NCI-H2081 treated with DMSO at 0.1 percent for 48 hours (cell line): Measurements from ENCODE around the gene SLC9A4.

Experiments
- DNase-seq: peaks from one replicate; lab custom pipeline; 2025; lab: John Stamatoyannopoulos, UW

SLC9A4 gene

DNA sequence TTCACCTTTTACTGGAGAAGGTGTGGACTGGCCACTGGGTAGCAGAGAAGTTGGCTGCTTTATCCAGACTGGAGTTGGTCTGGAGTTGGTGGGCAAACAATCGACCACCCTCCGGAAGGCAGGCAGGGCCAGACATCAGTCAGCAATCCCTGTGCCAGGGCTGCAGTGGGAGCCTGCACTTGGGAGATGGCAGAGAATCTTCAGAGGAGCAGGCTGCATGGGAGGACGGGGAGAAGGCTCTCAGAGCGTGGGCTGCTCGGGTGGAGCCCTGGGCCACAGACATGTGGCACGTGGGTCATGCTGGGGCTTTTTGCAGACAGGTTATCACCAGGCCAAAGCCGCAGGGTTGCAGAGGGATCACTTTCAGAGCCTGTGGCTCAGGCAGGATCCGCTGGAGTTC is 29.6 kb downstream of the SLC9A4 start:
- no peak for DNase-seq

DNA sequence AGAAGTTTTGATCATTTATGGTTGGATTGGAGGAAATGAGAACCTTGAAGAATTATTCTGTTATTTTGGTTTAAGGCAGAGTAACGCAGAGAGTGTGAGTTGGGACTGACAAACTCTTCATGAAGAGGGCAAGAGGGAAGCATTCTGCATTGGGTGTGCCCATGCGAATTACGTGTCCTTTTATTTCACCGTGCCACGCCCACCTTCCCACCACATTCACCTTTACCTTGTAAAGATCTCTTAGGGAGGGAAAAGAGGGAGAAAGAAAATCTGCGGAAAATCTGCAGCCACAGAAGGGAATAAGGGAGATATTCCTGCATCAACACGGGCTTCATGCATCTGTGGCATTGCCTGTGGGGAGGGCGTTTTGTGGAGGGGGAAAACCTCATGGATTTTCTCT is 31.8 kb downstream of the SLC9A4 start:
- DNase-seq, result no peak

DNA sequence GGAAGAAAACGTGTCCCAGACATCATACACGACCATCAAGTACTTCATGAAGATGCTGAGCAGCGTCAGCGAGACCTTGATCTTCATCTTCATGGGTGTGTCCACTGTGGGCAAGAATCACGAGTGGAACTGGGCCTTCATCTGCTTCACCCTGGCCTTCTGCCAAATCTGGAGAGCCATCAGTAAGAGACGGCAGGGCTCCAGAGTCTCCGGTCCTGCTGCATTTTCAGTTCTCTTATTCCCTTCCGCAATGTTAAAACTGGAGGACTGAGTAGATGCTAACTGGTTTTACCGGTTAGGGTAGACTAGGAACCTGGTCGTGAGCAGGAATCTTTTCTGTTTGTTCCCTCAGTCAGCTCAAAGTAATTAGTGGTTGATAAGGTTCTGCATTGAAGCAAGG is 32.3 kb downstream of the SLC9A4 start:
- DNase-seq, result no peak

DNA sequence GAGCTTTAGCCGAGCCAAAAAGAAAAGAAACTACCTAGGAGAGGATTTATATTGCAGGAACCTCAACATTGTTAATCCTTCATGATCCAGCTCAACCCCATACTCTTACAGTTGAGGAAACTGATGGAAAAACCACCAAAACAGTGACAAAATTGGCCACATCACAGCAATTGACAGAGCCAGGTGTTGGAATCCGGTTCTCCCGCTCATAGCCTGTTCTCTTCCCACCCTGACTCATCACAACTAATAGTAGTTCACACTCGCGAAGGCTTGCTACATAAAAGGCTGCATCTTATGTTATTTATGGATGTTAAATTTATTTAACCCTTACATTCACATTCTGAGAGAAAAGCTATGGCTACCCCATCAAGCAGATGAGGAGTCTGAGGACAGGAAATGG is 33.7 kb downstream of the SLC9A4 start:
- DNase-seq, result no peak

DNA sequence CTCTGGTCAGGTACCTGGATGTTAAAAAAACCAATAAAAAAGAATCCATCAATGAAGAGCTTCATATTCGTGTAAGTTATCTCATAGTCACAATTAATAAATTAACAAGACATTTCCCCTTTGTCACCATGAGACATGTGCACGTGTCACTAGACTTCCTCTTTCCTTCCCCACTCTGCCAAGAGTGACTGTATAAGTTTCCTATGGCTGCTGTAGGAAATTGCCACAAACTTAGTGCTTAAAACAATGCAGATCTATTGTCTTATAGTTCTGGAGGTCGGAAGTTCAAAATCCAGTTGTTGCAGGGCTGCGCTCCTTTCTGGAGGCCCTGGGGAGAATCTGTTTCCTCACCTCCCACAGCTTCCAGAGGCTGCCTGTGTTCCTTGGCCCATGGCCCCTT is 35.8 kb downstream of the SLC9A4 start:
- no peak for DNase-seq

DNA sequence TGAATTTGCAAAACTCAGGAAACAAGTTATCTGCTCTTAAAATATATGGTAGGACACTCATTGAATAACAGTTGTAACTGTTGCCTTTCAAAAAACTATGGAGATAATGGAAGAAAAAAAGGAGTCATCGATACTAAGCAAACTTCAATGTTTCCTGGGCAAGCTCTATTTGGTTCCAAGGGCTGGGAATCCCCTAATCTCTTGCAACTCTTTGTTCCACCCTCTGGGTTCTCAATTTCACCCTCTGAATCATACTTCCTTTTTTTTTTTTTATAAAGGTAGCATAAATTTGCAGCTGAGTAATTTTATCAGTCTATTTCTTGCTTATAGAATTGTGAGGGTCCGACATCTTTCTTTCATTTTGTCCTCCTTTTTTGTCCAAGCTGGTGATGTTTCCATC is 36.7 kb downstream of the SLC9A4 start:
- DNase-seq, result no peak

DNA sequence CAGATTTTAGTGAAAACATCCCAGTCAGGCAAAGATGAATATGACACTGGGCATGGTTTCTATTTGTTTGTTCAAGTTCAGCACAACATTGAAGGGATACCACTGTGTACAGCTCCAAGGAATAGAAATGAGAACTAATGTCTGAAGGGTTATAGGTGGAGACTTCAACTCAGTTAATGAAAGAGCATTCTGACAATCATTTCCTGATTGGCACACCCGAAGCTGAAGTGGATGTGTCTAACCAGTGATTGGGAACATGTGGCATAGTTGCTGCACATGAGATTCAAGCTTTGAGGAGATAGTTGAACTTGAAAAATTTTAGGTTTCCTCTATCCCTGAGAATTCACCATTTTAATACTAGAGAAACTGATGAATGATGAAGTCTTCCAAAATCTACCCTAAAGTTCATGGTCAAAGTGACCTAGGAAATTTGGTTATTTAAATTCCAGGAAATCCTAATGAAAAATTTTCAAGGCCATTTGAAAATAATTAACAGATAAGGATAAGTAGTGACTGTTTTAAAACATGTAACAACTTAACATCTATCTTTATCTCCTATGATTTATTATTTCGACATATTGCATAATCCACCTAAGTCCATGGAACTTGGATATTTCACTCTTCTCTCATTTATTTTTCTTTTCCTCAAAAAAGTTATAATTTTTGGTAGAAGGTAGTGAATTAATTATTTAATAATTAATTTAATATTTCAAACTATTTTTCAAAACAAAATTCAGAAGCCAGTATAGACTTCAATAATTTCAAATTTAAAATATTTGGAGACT is 38.0 kb downstream of the SLC9A4 start:
- DNase-seq, result no peak

DNA sequence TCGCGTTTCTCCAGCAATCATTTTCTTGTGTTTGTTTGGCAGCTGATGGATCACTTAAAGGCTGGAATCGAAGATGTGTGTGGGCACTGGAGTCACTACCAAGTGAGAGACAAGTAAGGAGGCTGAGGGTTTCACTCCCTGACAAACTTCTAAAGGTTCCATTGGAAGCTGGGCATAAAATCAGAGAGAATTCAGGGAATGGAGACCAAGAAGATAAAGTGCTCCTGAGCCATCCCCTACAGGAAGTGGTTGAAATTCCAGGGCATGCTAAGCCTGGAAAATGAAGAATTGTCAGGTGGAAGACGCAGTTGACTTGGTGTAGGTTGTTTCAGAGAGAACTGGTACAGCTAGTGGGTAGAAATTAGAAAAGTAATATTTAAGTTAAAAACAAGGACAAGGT is 39.1 kb downstream of the SLC9A4 start:
- DNase-seq, result no peak

DNA sequence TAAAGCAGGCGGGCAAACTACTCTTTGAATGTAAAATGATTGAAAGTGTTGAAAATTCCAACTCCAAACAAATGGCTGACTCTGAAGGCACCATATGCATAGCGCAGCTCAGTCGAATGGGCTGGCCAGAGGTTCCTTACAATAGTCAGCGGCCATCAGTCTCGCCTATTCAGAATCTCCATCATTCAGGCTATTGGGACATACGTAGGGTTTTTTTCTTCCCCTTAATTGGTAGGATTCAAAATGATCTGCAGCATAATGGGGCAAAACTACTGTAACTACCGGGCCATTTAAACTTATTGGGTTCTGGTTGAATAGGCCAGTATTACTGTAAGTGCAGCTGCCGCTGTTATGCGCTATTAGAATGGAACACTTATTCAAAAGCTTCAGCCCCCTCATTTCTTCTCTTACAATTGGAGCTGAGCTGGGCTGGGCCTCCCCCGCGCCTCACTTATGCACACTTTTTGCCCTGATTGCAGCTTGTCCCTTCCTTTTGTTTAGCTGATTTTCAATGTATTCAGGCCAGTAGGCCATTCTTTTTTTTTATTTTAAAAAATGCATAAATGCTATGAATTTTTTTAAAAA is 40.4 kb downstream of the SLC9A4 start:
- no peak for DNase-seq

DNA sequence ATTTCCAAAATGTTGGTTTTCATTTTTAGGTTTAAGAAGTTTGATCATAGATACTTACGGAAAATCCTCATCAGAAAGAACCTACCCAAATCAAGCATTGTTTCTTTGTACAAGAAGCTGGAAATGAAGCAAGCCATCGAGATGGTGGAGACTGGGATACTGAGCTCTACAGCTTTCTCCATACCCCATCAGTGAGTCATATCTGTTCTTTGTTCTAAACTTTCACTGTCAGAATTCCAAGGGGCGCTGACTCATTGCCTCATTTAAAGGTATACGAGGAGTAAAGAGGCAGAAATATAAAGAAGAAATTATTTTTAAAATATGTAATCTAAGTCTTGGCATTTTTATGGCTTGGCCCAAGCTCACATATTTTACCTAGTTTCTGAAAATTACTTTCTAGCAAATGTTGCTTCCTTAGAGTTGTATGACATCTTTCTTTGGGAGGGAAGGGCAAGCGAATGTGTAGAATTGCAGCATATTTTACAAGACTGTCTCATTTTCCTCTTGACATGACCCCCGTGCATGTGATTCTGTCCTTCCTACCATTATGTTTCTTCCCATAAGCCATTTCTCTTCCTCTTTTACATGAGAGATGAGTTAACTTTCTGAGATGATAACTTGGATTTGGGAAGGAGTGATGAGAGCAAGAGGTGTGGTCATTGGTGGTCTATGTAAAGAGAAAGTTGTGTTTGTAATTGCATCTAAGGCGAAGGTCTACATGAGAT is 41.2 kb downstream of the SLC9A4 start:
- no peak for DNase-seq

DNA sequence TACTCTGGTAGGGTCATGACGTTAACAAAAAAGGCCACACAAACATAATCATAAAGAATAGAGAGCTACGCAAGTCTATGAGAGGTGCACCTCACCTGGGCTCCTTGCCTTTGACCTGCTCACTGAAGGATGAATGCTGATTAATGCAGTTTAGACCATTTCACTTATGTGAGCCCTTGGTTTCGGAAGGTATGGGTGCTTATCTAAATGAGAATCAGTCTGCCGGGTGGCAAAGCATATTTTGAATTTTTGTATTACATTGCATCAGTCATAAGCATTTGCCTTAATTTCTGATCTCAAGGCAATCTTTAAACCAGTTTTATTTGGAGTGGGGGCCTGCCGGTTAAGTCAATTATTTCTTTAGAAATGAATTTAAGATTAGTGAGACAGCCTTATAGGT is 42.8 kb downstream of the SLC9A4 start:
- DNase-seq, result no peak

DNA sequence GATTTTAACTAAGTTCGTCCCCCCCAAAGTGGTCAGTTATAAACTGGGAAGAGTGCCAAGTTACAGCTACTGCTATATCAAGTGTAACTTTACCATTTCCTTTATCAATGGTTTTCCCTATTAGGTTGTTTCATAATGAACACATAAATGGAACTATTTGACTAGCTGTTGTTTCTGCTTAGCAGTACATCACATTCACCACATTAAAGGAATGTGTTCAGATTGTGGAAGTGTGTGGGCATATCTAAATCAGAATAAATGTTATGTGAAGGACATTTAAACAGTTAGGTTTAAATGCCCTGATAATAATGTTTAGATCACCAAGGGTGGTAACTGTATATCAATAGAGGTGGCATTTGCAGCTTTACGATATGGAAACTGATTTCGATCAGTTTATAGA is 45.1 kb downstream of the SLC9A4 start:
- no peak for DNase-seq

DNA sequence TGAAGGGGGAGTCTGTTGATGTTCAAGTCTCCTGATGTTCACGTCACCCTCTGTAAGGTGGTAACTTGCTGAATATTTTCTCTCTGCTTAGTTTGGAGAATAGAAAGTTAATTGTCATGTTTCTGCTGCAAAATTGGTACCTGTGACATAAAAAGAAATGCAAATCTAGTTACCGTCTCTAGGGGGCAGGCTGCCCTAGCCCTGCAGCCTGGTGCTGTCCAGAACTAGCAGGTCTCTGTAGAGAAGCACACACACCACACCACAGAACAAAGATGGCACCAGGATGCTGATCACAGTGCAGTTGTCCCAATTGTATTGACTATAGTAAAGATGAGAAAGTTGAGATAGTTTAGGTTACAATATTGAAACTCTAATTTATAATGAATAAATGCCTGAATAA is 47.0 kb downstream of the SLC9A4 start:
- DNase-seq, result peak; percentile 1

DNA sequence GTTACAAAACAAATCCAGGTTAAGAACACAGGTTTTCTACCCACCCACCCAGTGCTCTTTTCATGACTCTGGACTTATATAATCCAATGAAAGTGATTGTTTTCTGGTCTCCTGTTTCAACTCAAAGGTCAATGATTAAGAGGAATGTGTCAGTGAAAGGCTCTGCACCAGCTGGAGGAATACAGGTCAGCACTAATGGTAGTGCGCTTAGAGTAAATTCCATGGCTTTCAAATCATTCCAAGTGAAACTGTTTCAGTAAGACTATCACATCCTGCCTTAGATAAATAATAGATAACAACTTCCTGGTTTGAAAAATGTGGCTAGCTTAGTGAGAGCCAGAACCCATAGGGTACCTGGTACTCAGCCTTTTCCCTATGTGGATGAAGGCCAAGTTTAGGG is 47.8 kb downstream of the SLC9A4 start:
- DNase-seq, result no peak

DNA sequence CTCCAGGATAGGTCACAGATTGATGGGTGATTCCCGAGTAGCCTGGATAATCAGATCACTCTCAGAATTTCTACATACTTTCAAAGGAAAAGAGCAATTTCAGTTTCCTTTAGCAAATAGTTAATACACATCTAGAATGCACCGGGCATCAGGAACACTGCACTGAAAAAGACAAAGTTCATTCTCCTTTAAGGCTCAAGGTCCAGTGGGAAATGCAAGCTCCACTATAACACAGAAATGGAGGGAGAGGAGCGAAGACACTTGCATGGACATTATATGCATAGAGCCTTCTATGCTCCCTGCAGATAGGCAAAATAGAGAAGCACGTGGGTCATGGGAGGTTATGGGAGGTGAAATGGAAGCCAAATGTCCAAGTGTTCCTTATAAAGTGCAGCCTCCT is 49.1 kb downstream of the SLC9A4 start:
- no peak for DNase-seq

DNA sequence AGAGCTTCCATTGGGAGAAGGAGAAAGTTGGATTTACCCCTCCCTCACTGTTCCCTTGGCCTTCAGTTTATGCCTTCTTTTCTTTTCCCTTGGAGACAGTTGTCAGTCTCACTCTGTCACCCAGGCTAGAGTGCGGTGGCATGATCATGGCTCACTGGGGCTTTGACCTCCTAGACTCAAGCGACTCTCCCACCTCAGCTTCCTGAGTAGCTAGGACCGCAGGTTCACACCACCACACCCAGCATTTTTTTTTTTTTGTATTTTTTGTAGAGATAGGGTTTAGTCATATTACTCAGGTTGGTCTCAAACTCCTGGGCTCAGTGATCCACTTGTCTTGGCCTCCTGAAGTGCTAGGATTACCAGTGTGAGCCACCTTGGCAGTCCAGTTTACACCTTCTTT is 49.9 kb downstream of the SLC9A4 start:
- DNase-seq, result no peak

DNA sequence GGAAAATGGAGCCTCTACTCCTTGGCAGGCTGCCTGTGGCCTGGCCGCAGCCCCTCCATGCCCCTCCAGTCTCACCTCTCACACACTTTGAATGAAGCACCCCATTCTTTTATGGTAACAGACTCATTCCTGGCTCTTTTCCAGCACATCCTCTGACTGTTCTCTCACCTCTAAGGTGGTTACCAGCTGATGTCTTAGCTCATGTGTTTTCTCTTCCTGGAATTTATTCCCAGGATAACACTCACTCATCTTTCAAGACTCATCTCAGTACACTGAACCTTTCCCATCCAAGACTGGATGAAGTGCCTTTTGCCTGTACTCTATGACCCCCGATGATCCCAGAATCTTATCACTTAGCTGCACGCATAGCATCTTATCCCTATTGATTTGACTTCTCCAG is 50.6 kb downstream of the SLC9A4 start:
- DNase-seq, result no peak

DNA sequence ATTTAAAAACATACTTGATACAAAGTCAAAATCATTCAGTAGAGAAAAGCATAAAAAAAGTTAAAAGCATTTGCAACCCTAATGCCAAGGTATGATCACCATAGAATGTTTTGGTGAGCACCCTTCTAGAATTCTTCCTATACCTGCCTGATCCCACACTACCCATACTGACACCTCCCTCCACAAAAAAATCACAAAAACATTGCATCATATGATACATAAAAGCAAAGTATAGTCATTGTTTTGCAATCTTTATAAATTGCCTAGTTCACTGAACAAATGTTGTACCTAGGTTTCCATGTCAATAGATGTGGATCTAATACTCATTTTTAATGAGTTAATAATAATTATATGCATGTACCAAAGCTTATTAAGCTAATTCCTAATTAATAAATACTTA is 54.1 kb downstream of the SLC9A4 start:
- no peak for DNase-seq

DNA sequence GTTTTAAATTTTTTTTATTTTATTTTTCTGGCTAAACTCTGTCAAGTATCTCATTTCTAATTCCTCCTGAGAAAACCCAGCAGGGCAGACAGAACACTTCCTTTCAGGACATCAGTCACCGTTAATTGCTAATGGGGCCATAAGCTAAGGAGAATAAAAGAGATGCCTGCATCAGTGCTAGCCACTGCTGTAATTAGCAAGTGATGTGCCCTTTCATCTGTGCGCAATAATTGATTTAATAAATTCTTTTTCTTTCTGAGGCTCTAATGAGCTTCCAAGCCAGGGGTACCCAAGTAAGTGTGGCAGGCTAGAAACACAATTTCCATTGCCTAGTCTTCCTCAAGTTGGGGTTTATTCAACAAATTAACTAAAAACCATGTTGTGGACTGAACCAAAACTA is 65.5 kb downstream of the SLC9A4 start:
- DNase-seq, result no peak

DNA sequence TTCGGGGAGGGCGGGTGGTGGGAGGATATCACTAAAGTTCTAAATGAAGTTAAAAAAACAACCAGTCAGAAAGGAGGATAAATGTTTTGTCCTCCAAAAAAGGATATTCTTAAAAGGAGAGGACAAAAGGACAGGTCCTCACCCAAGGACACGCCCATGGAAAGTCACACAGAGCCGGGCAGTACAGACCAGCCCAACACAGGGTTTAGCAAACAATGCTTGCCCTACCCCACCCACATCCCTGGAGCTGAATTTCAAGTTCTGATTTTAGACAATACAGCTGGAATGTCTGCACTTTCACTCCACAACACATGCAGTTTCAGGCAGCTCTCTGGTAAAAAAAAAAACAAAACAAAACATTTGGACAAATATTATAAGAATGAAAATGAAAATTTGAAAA is 67.9 kb downstream of the SLC9A4 start:
- DNase-seq, result no peak

DNA sequence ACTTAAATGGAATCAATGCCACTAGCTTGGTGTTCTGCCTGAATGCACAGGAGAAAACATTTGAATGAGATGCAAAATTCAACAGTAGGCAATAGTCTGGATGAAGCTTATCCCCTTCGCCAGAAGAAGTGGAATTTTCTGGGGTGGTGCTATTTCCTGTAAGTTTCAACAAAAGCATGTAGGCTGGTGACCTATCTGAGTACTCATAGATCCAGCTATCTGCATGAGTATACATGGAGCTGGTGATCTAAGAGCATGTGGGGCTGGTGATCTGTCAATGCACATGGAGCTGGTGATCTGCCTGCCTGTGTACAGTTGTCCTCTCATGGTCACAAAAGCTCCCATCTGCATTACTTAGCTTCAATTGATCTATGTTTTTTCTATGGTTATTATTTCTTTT is 71.2 kb downstream of the SLC9A4 start:
- no peak for DNase-seq

DNA sequence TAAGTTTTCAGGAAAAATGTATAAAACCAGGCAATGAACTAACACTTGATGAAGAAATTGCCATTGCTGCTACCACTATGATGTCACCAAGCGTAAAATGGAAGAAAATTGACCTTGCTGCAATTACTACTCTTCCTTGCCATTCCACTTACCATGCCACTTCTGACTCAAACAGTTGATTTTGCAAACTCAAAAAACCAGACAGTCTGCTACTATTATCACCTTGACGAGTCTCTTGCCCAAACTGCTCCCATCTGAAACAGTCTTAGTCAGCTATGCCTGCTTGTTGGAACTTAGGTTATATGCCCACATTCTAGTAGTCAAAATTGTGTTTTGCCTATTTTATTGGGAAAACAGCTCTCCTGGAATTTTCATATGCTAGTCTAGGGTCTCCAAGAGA is 74.4 kb downstream of the SLC9A4 start:
- no peak for DNase-seq

DNA sequence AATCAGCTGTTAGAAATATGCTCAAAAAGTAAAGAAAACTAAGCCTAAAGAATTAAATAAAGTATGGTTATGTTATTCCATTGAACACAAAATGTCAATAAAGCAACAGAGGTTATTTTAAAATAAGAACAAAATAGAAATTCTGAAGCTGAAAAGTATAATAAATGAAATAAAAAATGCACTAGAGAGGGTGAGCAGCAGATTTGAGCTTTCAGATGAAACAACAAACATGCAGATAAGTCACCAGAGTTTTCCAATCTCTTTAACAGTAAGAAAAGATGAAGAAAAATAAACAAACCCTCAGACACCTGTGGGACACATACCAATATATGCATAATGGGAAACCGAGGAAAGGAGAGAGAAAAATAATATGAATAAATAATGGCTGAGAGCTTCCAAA is 76.0 kb downstream of the SLC9A4 start:
- no peak for DNase-seq

DNA sequence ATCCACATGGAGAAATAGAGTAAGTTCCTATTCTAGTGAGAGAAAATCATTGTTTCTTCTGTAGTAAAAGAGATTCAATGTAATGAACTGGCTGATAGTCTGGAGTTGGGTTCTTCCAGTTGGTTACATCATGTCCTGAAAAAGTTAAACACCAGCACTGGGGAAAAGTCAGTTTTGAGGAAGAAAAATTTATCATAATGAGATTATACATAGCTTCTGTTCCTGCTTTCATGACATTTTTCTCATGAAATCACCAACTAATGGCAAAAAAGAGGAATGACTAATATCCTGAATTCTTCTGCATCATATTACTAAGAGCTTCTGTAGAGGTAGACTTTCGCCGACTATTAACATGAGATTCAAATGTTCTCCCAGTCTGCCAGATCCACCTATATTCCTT is 77.1 kb downstream of the SLC9A4 start:
- DNase-seq, result no peak
